Smooth muscle cell (in vitro differentiated cells): ENCODE data around the gene GSS. TPM values are rescaled to one million over a fixed set of nuclear protein-coding genes. Genes with fewer than 3 reads are reported as not detected.

Source experiments
- DNase-seq: peaks from one replicate; lab custom pipeline; 2025; ENCODE audit not compliant: unreplicated experiment; lab: John Stamatoyannopoulos, UW
- H2AFZ ChIP-seq: fragments of 200-600 bp; sonication (generic); 2 replicates; pipeline ENCODE4 v1.6.0; 2016; ENCODE audit warnings: antibody characterized with exemption, low read depth, mild to moderate bottlenecking
- H3F3A ChIP-seq: fragments of 200-600 bp; sonication (generic); 2 replicates; pipeline ENCODE4 v1.6.0; 2017; ENCODE audit warnings: antibody characterized with exemption, low read depth
- H3K27ac ChIP-seq: fragments of 200-600 bp; sonication (generic); 2 replicates; pipeline ENCODE4 v1.5.1; 2016; ENCODE audit warnings: low read depth, mild to moderate bottlenecking
- H3K27me3 ChIP-seq: fragments of 200-600 bp; sonication (generic); 2 replicates; pipeline ENCODE4 v1.6.1; 2016; ENCODE audit warnings: low read depth, mild to moderate bottlenecking
- H3K36me3 ChIP-seq: fragments of 200-600 bp; sonication (generic); 2 replicates; pipeline ENCODE4 v1.5.1; 2016; ENCODE audit warnings: low read depth
- H3K4me1 ChIP-seq: fragments of 200-600 bp; sonication (generic); 2 replicates; pipeline ENCODE4 v1.5.1; 2016; ENCODE audit warnings: low read depth
- H3K4me2 ChIP-seq: fragments of 200-600 bp; sonication (generic); 2 replicates; pipeline ENCODE4 v1.6.0; 2016; ENCODE audit warnings: mild to moderate bottlenecking
- H3K4me3 ChIP-seq: fragments of 200-600 bp; sonication (generic); 2 replicates; pipeline ENCODE4 v1.5.1; 2016; ENCODE audit warnings: mild to moderate bottlenecking
- H3K79me2 ChIP-seq: fragments of 200-600 bp; sonication (generic); 2 replicates; pipeline ENCODE4 v1.6.0; 2016; ENCODE audit warnings: low read depth, mild to moderate bottlenecking
- H3K9ac ChIP-seq: fragments of 200-600 bp; sonication (generic); 2 replicates; pipeline ENCODE4 v1.6.0; 2016; ENCODE audit warnings: low read depth
- H3K9me3 ChIP-seq: fragments of 200-600 bp; sonication (generic); replicated peaks from 2 replicates; pipeline ENCODE4 v1.5.1; 2016; ENCODE audit warnings: low read depth
- H4K20me1 ChIP-seq: fragments of 200-600 bp; sonication (generic); 2 replicates; pipeline ENCODE4 v1.6.0; 2016; ENCODE audit warnings: low read depth
- WGBS: methylation state at CpG from one replicate; pipeline ENCODE4 v1.1.7; 2016; ENCODE audit warnings: low lambda C conversion rate; 5-methylcytosine and 5-hydroxymethylcytosine counted together
- polyA plus RNA-seq: library from polyadenylated mRNA; unstranded; fragments of >200 nt; fragmentation: Nextera tagmentation; extraction: Ambion mirVana; gene quantifications from 2 replicates; pipeline ENCODE4 v1.2.1, GENCODE V29; 2016
- total RNA-seq: library from RNA; depleted of rRNA; stranded (reverse); fragments of >200 nt; gene quantifications from 2 replicates; pipeline ENCODE4 v1.2.3, GENCODE V29; 2014
- TF ChIP-seq, protein P1 (sequence below): fragments of 200-600 bp; sonication (generic); IDR thresholded peaks from 2 replicates; pipeline ENCODE4 v1.5.1; 2017; ENCODE audit warnings: borderline replicate concordance, mild to moderate bottlenecking, antibody characterized with exemption; ENCODE audit not compliant: insufficient read depth, poor library complexity, severe bottlenecking

Gene GSS
- total and polyA plus RNA-seq, 2 experiments from 2014 or later = 48.4 to 71.6 TPM

DNA sequence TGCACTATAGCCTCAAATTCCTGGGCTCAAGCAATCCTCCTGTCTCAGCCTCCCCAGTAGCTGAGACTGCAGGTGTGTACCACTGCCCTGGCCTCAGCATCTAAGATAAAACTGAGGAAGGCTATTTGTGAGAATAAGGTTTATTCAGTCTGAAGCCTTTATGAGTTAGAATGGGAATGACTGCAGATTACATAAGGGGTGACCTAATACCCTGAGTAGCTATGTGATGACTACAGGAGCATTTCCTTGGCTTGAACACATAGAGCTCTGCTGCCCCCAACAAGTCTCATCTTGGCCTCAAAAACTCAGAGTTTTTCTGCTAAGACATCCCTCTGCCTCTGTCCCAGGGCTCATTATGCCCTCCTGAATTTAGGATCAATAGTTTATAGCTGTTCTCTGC, 7.6 kb downstream of the GSS start:
- no peak for DNase-seq
- H2AFZ ChIP-seq = no peak overlapping the region
- no peaks in the 10 kb centered on the region for H3K4me1 ChIP-seq
- H3K4me2 ChIP-seq = no peak overlapping the region
- no peak overlapping the region for H3K4me3 ChIP-seq
- no peak overlapping the region for H3K9ac ChIP-seq
- no peaks in the 10 kb centered on the region for H3F3A ChIP-seq
- no peaks in the 10 kb centered on the region for H3K27me3 ChIP-seq
- peaks cover 4% of the 10 kb centered on the region for H4K20me1 ChIP-seq
- TF ChIP-seq, protein P1, sequence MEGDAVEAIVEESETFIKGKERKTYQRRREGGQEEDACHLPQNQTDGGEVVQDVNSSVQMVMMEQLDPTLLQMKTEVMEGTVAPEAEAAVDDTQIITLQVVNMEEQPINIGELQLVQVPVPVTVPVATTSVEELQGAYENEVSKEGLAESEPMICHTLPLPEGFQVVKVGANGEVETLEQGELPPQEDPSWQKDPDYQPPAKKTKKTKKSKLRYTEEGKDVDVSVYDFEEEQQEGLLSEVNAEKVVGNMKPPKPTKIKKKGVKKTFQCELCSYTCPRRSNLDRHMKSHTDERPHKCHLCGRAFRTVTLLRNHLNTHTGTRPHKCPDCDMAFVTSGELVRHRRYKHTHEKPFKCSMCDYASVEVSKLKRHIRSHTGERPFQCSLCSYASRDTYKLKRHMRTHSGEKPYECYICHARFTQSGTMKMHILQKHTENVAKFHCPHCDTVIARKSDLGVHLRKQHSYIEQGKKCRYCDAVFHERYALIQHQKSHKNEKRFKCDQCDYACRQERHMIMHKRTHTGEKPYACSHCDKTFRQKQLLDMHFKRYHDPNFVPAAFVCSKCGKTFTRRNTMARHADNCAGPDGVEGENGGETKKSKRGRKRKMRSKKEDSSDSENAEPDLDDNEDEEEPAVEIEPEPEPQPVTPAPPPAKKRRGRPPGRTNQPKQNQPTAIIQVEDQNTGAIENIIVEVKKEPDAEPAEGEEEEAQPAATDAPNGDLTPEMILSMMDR = no peak
- no peak overlapping the region for H3K27ac ChIP-seq
- H3K9me3 ChIP-seq = no peaks in the 10 kb centered on the region
- H3K36me3 ChIP-seq = no peaks in the 10 kb centered on the region
- H3K79me2 ChIP-seq = no peaks in the 10 kb centered on the region

DNA sequence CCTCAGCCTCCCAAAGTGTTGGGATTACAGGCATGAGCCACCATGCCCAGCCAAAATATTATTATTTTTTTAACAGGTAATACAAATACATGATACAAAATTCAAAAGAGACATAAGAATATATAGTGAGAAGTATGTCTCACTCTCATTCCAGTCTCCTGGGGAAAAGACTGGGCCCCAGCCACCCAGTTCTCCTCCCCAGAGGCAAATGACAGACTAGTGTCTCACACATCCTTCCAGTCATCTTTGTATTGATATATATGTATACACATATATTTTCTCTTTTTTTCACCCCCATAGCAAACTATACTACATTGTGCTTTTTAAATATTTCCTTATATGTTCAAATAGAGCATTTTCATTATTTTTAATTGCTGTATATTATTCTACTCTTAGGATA, 8.3 kb downstream of the GSS start:
- no peaks in the 10 kb centered on the region for H3K27me3 ChIP-seq
- no peak overlapping the region for H3K4me3 ChIP-seq
- TF ChIP-seq, protein P1 = no peak
- no peak overlapping the region for H3K9ac ChIP-seq
- peaks cover 4% of the 10 kb centered on the region for H4K20me1 ChIP-seq
- no peaks in the 10 kb centered on the region for H3F3A ChIP-seq
- H2AFZ ChIP-seq = no peak overlapping the region
- H3K36me3 ChIP-seq = no peaks in the 10 kb centered on the region
- no peaks in the 10 kb centered on the region for H3K4me1 ChIP-seq
- no peak overlapping the region for H3K27ac ChIP-seq
- no peaks in the 10 kb centered on the region for H3K79me2 ChIP-seq
- DNase-seq = no peak
- no peaks in the 10 kb centered on the region for H3K9me3 ChIP-seq
- H3K4me2 ChIP-seq = no peak overlapping the region

DNA sequence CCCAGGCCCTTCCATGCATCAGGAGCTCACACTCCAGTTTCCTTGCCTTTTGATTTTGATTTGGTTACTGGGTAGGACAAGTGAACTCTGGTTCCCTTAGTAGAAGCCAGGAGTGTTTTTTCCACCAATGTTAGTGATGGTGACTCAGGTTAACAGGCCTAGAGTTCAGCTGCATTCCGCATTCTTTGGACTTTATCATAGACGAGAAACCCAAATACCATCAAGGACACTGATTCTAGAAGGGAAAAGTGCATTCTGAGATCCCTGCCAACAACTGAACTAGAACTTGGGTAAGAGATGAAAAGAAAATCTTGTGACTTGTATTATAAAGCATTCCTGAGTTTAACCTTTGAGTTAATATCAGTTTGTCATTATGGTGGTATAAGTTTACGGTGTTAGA, 8.9 kb downstream of the GSS start:
- DNase-seq = no peak
- 89% methylated on average over 3 of the region's 3 CpGs for WGBS
- H2AFZ ChIP-seq = no peak overlapping the region
- no peak overlapping the region for H3K4me2 ChIP-seq
- no peak overlapping the region for H3K27ac ChIP-seq
- no peaks in the 10 kb centered on the region for H3K4me1 ChIP-seq
- no peaks in the 10 kb centered on the region for H3K36me3 ChIP-seq
- no peaks in the 10 kb centered on the region for H3F3A ChIP-seq
- H3K4me3 ChIP-seq = no peak overlapping the region
- TF ChIP-seq, protein P1 = no peak
- H4K20me1 ChIP-seq = peaks cover 4% of the 10 kb centered on the region
- no peaks in the 10 kb centered on the region for H3K79me2 ChIP-seq
- H3K27me3 ChIP-seq = no peaks in the 10 kb centered on the region
- no peaks in the 10 kb centered on the region for H3K9me3 ChIP-seq
- H3K9ac ChIP-seq = no peak overlapping the region

DNA sequence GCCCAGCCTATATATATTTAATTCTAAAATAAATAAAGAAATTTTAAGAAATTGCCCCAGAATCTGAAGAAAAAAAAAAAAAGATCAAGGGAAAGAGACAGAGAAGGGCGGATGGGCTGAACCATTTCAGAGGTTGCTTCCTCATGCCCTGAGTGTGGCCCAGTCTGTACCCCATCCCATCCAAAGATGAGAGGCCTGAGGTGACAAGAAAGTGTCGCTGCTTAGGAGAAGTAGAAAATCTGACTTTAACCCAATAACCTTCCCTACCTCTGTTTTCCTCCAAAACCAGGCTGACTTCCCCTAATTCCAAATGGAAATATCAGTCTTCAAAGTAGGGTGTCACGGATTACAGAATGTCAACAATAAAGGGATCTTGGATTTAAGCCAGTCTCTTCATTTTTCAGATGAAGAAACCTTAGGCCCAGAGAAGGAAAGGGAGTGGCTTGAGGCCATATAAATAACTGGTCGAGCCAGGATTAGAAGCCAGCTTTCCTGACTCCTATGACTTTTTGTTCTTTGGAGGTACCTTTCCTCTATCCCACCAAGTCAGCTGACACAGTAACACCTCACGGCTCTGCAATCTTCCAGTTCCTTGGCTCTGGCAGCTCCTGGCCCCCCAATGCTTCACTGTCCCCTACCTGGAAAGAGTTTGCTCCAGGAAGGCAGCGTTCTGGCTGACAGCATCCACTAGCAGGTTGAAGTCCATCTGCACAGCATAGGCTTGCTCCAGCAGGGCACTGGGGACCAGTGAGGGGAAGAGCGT, 10.1 kb downstream of the GSS start:
- Histone ChIP-seq H3K36me3 (no peaks in the 10 kb centered on the region), H3K27me3 (no peaks in the 10 kb centered on the region), H3K27ac (no peak overlapping the region), H3K9me3 (no peaks in the 10 kb centered on the region), H3K4me2 (no peak overlapping the region), H2AFZ (no peak overlapping the region), H3K79me2 (no peaks in the 10 kb centered on the region), H4K20me1 (peaks cover 4% of the 10 kb centered on the region), H3K9ac (no peak overlapping the region), H3K4me1 (no peaks in the 10 kb centered on the region), H3F3A (no peaks in the 10 kb centered on the region), H3K4me3 (no peak overlapping the region)
- DNase-seq = no peak
- 94% methylated on average over 7 of the region's 7 CpGs for WGBS
- TF ChIP-seq, protein P1 = no peak
